Keratinocyte (primary cell): ENCODE results near the gene METTL24. TPM values are rescaled to one million over a fixed set of nuclear protein-coding genes. Genes with fewer than 3 reads are reported as not detected.

Experiments used
- DNase-seq: peaks from one replicate; pipeline ENCODE4 v3.0.0-alpha.2; 2011; ENCODE audit warnings: low read depth, missing footprints, low spot score
- FAIRE-seq: peaks from 2 replicates; lab custom pipeline; 2011; peaks lifted over from hg19 to GRCh38; lab: Jason Lieb, UNC
- H2AFZ ChIP-seq: 2 replicates; pipeline ENCODE4 v1.6.0; 2012; ENCODE audit warnings: low read length, control low read depth, inconsistent platforms; ENCODE audit not compliant: control insufficient read depth
- H3K27ac ChIP-seq: 2 replicates; pipeline ENCODE4 v1.5.1; 2011; ENCODE audit warnings: low read length; ENCODE audit not compliant: control insufficient read depth, insufficient read depth
- H3K27me3 ChIP-seq: 3 replicates; pipeline ENCODE4 v1.6.0; 2011; ENCODE audit warnings: low read length; ENCODE audit not compliant: control insufficient read depth, insufficient read depth; ENCODE audit errors: extremely low read depth
- H3K36me3 ChIP-seq, 2 experiments: 2 replicates in 1 of 2; 3 replicates in 1 of 2; pipeline ENCODE4 v1.5.1; 2011; ENCODE audit warnings: low read length in 2 of 2, mild to moderate bottlenecking in 1 of 2; ENCODE audit not compliant: control insufficient read depth in 2 of 2, insufficient read depth in 2 of 2; ENCODE audit errors: extremely low read depth in 1 of 2
- H3K4me1 ChIP-seq: 3 replicates; pipeline ENCODE4 v1.5.1; 2011; ENCODE audit warnings: low read length; ENCODE audit not compliant: control insufficient read depth, insufficient read depth; ENCODE audit errors: extremely low read depth
- H3K4me2 ChIP-seq: 3 replicates; pipeline ENCODE4 v1.6.0; 2011; ENCODE audit warnings: low read depth, low read length; ENCODE audit not compliant: control insufficient read depth, insufficient read depth; ENCODE audit errors: extremely low read depth
- H3K4me3 ChIP-seq, 3 experiments: fragments of 200-600 bp in 1 of 3; sonication (generic) in 1 of 3; 2 replicates in 2 of 3; 3 replicates in 1 of 3; pipeline ENCODE4 v1.5.1; 2011 to 2016; ENCODE audit warnings: low read length in 3 of 3, mild to moderate bottlenecking in 3 of 3, control low read depth in 2 of 3, inconsistent platforms in 1 of 3, low read depth in 1 of 3, mixed read lengths in 1 of 3, mixed run types in 1 of 3, moderate library complexity in 1 of 3; ENCODE audit not compliant: control insufficient read depth in 2 of 3, insufficient read depth in 2 of 3; ENCODE audit errors: extremely low read depth in 1 of 3
- H3K79me2 ChIP-seq: 2 replicates; pipeline ENCODE4 v1.6.0; 2012; ENCODE audit warnings: low read length; ENCODE audit not compliant: control insufficient read depth, insufficient read depth
- H3K9ac ChIP-seq: 3 replicates; pipeline ENCODE4 v1.6.0; 2011; ENCODE audit warnings: low read length; ENCODE audit not compliant: control insufficient read depth, insufficient read depth; ENCODE audit errors: extremely low read depth
- H3K9me1 ChIP-seq: 3 replicates; pipeline ENCODE4 v1.6.0; 2011; ENCODE audit warnings: low read length; ENCODE audit not compliant: control insufficient read depth, insufficient read depth; ENCODE audit errors: extremely low read depth
- H3K9me3 ChIP-seq: 2 replicates; pipeline ENCODE4 v1.5.1; 2012; ENCODE audit warnings: low read depth, low read length; ENCODE audit not compliant: control insufficient read depth
- H4K20me1 ChIP-seq: 3 replicates; pipeline ENCODE4 v1.6.0; 2011; ENCODE audit warnings: low read length; ENCODE audit not compliant: control insufficient read depth, insufficient read depth; ENCODE audit errors: extremely low read depth
- EZH2 ChIP-seq: IDR thresholded peaks from one replicate; pipeline ENCODE4 v1.6.1; 2012; ENCODE audit warnings: inconsistent platforms, mild to moderate bottlenecking, low read length, moderate library complexity
- dilution Hi-C: fragments of 300-500 bp; cut with MboI; formaldehyde crosslinking; loops from one replicate; pipeline ENCODE4 v1.7.0; 2020; ENCODE audit warnings: low sequenced_read_pairs; ENCODE audit not compliant: extremely low pct_ligation_motif_present
- polyA plus RNA-seq, 5 experiments: library from polyadenylated mRNA; depleted of rRNA in 3 of 5; stranded (reverse) in 3 of 5; stranded (forward) in 1 of 5; unstranded in 1 of 5; fragments of >200 nt; gene quantifications; 1 replicate in 1 of 5; 2 replicates in 3 of 5; 3 replicates in 1 of 5; pipeline versions ENCODE4 v1.2.1 to v1.2.3, GENCODE V29; 2011 to 2012; ENCODE audit warnings: missing spikeins in 2 of 5, low read depth in 1 of 5, low replicate concordance in 1 of 5
- TF ChIP-seq, protein P1 (sequence below), 3 experiments: IDR thresholded peaks in 1 of 3; conservative IDR thresholded peaks in 1 of 3; optimal IDR thresholded peaks in 1 of 3; 2 replicates in 2 of 3; 3 replicates in 1 of 3; pipeline versions ENCODE3 to v1.5.1; 2011; ENCODE audit warnings: low read length in 3 of 3, mild to moderate bottlenecking in 3 of 3, moderate library complexity in 2 of 3, control low read depth in 1 of 3, inconsistent platforms in 1 of 3; ENCODE audit not compliant: insufficient read depth in 2 of 3; ENCODE audit errors: extremely low read depth in 1 of 3

Gene METTL24
- polyA plus RNA-seq, 1 donor (not counting 4 experiments of a cell fraction or from before 2014, with no cell fraction given): not detected

DNA sequence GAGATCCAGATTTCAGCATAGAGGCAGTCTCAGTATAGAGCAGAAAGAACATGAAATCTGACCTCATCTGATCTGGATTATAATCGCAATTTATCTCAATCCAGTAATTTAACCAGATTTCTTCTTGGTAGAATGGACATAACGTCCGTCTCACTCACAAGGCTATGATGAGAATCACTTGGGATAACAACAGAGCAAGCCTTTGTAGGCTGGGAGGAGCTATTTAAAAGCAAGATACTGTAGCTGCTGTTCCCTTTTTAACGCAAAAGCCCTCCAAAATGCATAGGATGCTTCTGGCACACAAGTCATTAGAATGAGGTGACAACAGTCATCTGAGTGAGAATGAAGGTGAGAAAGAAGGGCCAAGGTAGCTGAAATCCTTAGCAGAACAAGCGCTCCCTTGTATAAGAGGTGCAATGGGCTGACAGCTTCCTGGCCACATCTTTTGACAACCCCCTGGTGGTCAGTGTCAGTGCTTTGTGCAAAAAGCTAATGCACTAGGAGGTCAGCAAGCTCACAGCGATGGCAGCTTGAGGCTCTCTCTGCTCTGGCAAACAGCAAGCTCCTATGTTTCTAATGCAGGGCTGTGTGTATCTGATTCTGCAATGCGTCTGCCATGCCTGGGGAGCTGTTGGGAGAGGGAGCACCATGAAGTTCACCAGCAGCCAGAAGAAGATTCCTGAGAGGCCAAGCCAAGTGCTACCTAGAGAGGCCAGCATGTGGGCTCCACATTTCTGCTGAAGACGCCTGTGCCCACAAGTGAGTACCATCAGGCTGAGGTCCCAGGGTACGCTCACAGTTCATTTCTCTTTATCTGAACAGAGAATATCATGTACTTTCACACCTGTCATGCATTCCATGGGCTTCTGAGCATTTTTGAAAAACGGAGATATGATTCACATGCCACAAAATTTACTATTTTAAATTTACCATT lies 16.2 kb downstream of the METTL24 start:
- Histone ChIP-seq H3K9me3 (no peaks in the 10 kb centered on the region), H3K9ac (no peak overlapping the region), H3K4me3 (no peak overlapping the region), H3K27ac (no peak overlapping the region), H3K4me2 (no peak overlapping the region), H3K79me2 (no peaks in the 10 kb centered on the region), H3K9me1 (no peaks in the 10 kb centered on the region), H3K36me3 (no peaks in the 10 kb centered on the region), H3K4me1 (no peaks in the 10 kb centered on the region), H3K27me3 (no peaks in the 10 kb centered on the region), H2AFZ (no peak overlapping the region), H4K20me1 (no peaks in the 10 kb centered on the region)
- TF ChIP-seq EZH2: no peak
- TF ChIP-seq, protein P1, sequence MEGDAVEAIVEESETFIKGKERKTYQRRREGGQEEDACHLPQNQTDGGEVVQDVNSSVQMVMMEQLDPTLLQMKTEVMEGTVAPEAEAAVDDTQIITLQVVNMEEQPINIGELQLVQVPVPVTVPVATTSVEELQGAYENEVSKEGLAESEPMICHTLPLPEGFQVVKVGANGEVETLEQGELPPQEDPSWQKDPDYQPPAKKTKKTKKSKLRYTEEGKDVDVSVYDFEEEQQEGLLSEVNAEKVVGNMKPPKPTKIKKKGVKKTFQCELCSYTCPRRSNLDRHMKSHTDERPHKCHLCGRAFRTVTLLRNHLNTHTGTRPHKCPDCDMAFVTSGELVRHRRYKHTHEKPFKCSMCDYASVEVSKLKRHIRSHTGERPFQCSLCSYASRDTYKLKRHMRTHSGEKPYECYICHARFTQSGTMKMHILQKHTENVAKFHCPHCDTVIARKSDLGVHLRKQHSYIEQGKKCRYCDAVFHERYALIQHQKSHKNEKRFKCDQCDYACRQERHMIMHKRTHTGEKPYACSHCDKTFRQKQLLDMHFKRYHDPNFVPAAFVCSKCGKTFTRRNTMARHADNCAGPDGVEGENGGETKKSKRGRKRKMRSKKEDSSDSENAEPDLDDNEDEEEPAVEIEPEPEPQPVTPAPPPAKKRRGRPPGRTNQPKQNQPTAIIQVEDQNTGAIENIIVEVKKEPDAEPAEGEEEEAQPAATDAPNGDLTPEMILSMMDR (optimal IDR thresholded peaks at IDR 0.05 in 1 of 3, IDR thresholded peaks at IDR 0.05 in 1 of 3, conservative IDR thresholded peaks at IDR 0.05 in 1 of 3; ENCODE audit: extremely low read depth in 1 of 3, insufficient read depth in 2 of 3, low read length in 3 of 3): peak in 1 of 3 experiments; percentile 16
- no peak for DNase-seq
- dilution Hi-C loops: no loop called here
- no peak for FAIRE-seq

DNA sequence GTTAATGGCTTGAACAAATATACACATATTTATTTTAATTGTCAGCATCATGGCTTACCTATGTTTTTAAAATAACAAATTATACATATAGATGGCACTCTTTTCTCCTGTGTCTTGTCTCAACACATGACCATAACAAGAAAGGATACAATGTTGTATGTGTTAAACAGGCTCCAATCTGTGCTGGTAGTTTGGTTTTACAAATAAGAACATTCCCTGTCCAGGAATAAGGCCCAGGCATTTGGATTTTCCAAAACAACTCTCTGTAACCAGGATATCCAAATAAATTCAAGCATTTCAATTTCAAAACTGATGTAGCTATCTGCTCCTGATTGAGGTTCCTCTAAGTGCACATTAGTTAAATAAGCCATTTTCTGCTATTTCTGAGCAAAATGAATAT lies 17.1 kb downstream of the METTL24 start:
- H3K9ac ChIP-seq: no peak overlapping the region
- H3K27me3 ChIP-seq: no peaks in the 10 kb centered on the region
- dilution Hi-C loops: no loop called here
- H3K27ac ChIP-seq: no peak overlapping the region
- no peaks in the 10 kb centered on the region for H3K9me3 ChIP-seq
- no peaks in the 10 kb centered on the region for H3K79me2 ChIP-seq
- FAIRE-seq: no peak
- H3K9me1 ChIP-seq: no peaks in the 10 kb centered on the region
- no peak overlapping the region for H2AFZ ChIP-seq
- no peak overlapping the region for H3K4me3 ChIP-seq
- TF ChIP-seq, protein P1 (optimal IDR thresholded peaks at IDR 0.05 in 1 of 3, IDR thresholded peaks at IDR 0.05 in 1 of 3, conservative IDR thresholded peaks at IDR 0.05 in 1 of 3; ENCODE audit: extremely low read depth in 1 of 3, insufficient read depth in 2 of 3, low read length in 3 of 3): no peak
- no peak for TF ChIP-seq EZH2
- H3K4me1 ChIP-seq: no peaks in the 10 kb centered on the region
- H4K20me1 ChIP-seq: no peaks in the 10 kb centered on the region
- H3K36me3 ChIP-seq: no peaks in the 10 kb centered on the region
- no peak for DNase-seq
- H3K4me2 ChIP-seq: no peak overlapping the region
